Measurements from ENCODE around the gene KCNG2. TPM values are rescaled to one million over a fixed set of nuclear protein-coding genes. Genes with fewer than 3 reads are reported as not detected.
A peak's percentile ranks its signal among the peaks of the same experiment; 100 is the strongest.

Gene KCNG2
- total RNA-seq, 6 experiments from 2014 or later = not detected

DNA sequence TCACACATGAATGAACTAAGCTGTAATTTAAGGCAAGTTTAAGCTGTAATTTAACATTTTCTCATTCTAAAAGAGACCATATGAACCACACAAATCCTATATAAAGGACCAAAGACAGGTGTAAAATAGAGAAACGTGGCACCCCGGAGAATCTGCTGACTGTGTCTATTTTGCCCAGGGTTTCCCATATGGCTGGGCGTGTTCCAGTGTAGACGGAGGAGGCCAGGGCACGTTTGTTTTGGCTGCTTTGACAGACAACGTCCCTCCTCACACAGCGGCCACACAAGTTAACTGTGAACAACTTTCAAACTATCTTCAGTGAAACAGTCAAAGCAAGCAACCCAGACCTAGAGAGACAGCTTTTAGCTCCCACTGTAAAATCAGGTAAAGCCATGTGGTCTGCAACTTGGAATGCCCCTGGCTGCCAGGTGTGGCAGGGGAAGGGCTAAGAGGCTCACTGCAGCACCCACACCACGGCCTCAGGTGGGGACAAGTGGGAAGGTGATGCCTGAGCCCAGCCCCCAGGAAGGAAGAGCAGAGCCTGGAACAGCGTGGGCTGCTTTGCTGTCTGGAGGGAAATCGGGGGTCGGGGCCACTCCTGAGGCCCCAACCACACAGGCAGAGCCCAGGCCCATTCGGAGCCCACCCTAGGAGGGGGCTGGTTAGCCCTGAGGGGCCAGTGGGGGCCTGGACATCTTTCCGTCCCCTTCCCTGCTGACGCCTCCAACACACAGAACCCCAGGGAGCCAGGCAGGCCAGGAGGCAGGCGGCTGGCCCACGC is 113.0 kb downstream of the KCNG2 start:
- Histone ChIP-seq H3K4me1 (no peaks in the 10 kb centered on the region), H3K27ac (no peak overlapping the region), H3K36me3 (peaks cover 0 to 24% (median 4%) of the 10 kb centered on the region in 4 donors), H3K9me3 (no peaks in the 10 kb centered on the region), H3K4me3 (no peak overlapping the region), H3K27me3 (no peaks in the 10 kb centered on the region)
- 26% methylated on average over 7 of the region's 16 CpGs for WGBS (ENCODE audit: insufficient coverage, low coverage, low lambda C conversion rate, missing lambda C conversion rate)
- peak in 1 of 3 donors; percentile 56 for DNase-seq
- intact Hi-C loops (cut with DNase I) = loop anchor here in 1 of 2 donors (10.0 kb wide), 1 partner anchor 124 kb away; the partner anchor contains the start of gene RBFA
- ATAC-seq = peak in 1 of 4 donors; percentile 34
- no peak for TF ChIP-seq POLR2A (IDR thresholded peaks at IDR 0.05)
- TF ChIP-seq, protein P1, sequence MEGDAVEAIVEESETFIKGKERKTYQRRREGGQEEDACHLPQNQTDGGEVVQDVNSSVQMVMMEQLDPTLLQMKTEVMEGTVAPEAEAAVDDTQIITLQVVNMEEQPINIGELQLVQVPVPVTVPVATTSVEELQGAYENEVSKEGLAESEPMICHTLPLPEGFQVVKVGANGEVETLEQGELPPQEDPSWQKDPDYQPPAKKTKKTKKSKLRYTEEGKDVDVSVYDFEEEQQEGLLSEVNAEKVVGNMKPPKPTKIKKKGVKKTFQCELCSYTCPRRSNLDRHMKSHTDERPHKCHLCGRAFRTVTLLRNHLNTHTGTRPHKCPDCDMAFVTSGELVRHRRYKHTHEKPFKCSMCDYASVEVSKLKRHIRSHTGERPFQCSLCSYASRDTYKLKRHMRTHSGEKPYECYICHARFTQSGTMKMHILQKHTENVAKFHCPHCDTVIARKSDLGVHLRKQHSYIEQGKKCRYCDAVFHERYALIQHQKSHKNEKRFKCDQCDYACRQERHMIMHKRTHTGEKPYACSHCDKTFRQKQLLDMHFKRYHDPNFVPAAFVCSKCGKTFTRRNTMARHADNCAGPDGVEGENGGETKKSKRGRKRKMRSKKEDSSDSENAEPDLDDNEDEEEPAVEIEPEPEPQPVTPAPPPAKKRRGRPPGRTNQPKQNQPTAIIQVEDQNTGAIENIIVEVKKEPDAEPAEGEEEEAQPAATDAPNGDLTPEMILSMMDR (IDR thresholded peaks at IDR 0.05) = no peak

DNA sequence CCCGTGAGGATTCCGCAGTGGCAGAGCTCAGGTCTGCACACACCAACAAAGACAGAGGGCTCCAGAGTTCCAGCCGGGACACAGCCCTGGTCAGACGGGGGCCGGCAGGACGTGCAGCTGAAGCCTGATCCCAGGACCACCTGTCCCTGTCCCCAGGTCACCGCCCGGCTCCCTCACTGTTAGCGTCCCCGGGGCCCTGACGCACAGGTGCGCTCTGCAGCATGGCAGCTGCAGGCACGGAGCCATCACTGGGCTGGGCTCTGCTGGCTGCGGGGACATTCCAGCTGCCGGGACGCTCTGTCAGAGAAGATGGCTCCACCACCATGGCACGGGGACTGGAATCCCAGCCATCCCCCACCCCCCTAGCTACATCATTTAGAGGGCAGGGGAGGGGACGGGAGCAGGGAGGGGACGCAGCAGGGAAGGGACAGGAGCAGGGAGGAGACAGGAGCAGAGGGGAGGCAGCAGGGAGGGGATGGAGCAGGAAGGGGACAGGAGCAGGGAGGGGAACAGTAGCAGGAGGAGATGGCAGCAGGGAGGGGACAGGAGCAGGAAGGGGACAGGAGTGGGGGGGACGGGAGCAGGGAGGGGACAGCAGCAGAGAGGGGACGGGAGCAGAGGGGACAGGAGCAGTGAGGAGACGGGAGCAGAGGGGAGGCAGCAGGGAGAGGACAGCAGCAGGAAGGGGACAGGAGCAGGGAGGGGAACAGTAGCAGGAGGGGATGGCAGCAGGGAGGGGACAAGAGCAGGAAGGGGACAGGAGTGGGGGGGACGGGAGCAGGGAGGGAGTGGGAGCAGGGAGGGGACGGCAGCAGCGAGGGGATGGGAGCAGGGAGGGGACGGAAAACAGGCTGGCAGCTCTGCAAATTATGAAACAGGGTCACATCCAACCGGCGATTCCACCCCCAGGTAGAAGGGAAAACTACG is 113.9 kb downstream of the KCNG2 start:
- Histone ChIP-seq H3K27ac (no peak overlapping the region), H3K36me3 (peaks cover 0 to 29% (median 6%) of the 10 kb centered on the region in 4 donors)

DNA sequence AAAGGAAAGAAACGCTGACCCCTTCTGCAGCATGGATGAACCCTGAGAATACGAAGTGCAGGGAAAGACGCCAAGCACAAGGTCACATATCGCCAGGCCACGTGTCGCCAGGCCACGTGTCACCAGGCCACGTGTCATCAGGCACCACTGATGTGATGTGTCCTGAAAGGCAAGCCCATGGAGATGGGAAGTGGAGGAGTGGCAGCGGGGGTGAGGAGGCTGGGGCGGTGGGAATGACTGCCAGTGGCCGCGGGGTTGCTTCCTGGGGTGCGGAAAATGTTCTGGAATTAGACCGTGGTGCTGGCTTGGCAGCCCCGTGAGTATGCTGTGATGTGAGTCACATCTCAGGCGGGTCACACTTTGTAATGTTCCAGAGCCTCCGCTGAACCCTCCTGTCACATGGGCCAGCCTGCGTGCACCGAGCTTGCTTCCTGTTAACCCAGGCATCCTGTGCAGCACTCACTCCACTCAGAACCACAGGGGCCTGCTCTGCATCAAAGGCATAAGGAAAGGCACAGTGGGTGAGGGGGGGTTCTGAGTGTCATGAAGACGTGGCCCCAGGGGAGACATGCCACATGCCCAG is 114.8 kb downstream of the KCNG2 start:
- Histone ChIP-seq H3K9me3 (no peaks in the 10 kb centered on the region), H3K4me1 (no peaks in the 10 kb centered on the region), H3K27me3 (no peaks in the 10 kb centered on the region), H3K27ac (no peak overlapping the region), H3K4me3 (no peak overlapping the region), H3K36me3 (peaks cover 0 to 34% (median 8%) of the 10 kb centered on the region in 4 donors)
- DNase-seq = peak; percentile 34 to 62 (median 52)
- WGBS (ENCODE audit: insufficient coverage, low coverage, low lambda C conversion rate, missing lambda C conversion rate) = 70% methylated on average over 10 of the region's 20 CpGs
- ATAC-seq = peak; percentile 39 to 67 (median 44)
- intact Hi-C loops (cut with DNase I) = loop anchor here in 1 of 2 donors (10.0 kb wide), 1 partner anchor 122 kb away; the partner anchor contains the start of gene RBFA
- TF ChIP-seq POLR2A (IDR thresholded peaks at IDR 0.05) = no peak
- TF ChIP-seq, protein P1 (IDR thresholded peaks at IDR 0.05) = no peak

More for the DNA sequence above, 113.9 kb downstream of the KCNG2 start:
- Histone ChIP-seq H3K9me3 (no peaks in the 10 kb centered on the region), H3K27me3 (no peaks in the 10 kb centered on the region), H3K4me1 (no peaks in the 10 kb centered on the region), H3K4me3 (no peak overlapping the region)
- peak in 2 of 4 donors; percentile 6 to 10 for ATAC-seq
- WGBS (ENCODE audit: insufficient coverage, low coverage, low lambda C conversion rate, missing lambda C conversion rate) = 84% methylated on average over 16 of the region's 29 CpGs
- intact Hi-C loops (cut with DNase I) = loop anchor here in 1 of 2 donors (10.0 kb wide), 1 partner anchor 123 kb away; the partner anchor contains the start of gene RBFA
- DNase-seq = no peak
- TF ChIP-seq, protein P1 (IDR thresholded peaks at IDR 0.05) = no peak
- no peak for TF ChIP-seq POLR2A (IDR thresholded peaks at IDR 0.05)
